Tibial nerve (tissue), 4 donors: ENCODE results near the gene CIDEA. TPM values are rescaled to one million over a fixed set of nuclear protein-coding genes. Genes with fewer than 3 reads are reported as not detected.

Source experiments
- DNase-seq, 2 donors: peaks; one replicate each; pipeline ENCODE4 v3.0.0-alpha.2; 2019; ENCODE audit warnings: low spot score in 2 of 2
- H3K27ac ChIP-seq, 4 donors: fragments of 200-600 bp; sonication (generic) in 3 of 4; one replicate each; pipeline ENCODE4 v1.5.1; 2017 to 2019; ENCODE audit warnings: mild to moderate bottlenecking in 1 of 4
- H3K27me3 ChIP-seq, 2 donors: fragments of 200-600 bp; sonication (generic) in 1 of 2; one replicate each; pipeline versions ENCODE4 v1.5.1 to v1.6.0; 2017 to 2019
- H3K36me3 ChIP-seq, 3 donors: fragments of 200-600 bp; sonication (generic); one replicate each; pipeline ENCODE4 v1.5.1; 2018 to 2019
- H3K4me1 ChIP-seq, 4 donors: fragments of 200-600 bp; sonication (generic) in 3 of 4; one replicate each; pipeline ENCODE4 v1.5.1; 2017 to 2019
- H3K4me3 ChIP-seq, 4 donors: fragments of 200-600 bp; sonication (generic) in 3 of 4; one replicate each; pipeline ENCODE4 v1.5.1; 2017 to 2019; ENCODE audit warnings: mild to moderate bottlenecking in 1 of 4, moderate library complexity in 1 of 4
- H3K9me3 ChIP-seq, 4 donors: fragments of 200-600 bp; sonication (generic) in 3 of 4; one replicate each; pipeline ENCODE4 v1.5.1; 2017 to 2019
- CTCF ChIP-seq, 5 experiments: fragments of 200-600 bp in 3 of 5; fragments of 450-650 bp in 2 of 5; sonication (generic) in 3 of 5; IDR thresholded peaks; one replicate each; pipeline ENCODE4 v1.5.1; 2016 to 2019; ENCODE audit warnings: antibody characterized with exemption in 5 of 5, mild to moderate bottlenecking in 3 of 5, moderate library complexity in 2 of 5
- EP300 ChIP-seq, 2 donors: sonication (generic); formaldehyde crosslinking; IDR thresholded peaks; one replicate each; pipeline ENCODE4 v1.6.1; 2017; ENCODE audit warnings: antibody characterized with exemption in 2 of 2, mild to moderate bottlenecking in 1 of 2
- POLR2A ChIP-seq, 2 donors: fragments of 450-650 bp; IDR thresholded peaks; one replicate each; pipeline ENCODE4 v1.6.1; 2017; ENCODE audit warnings: antibody characterized with exemption in 2 of 2, mild to moderate bottlenecking in 2 of 2, moderate library complexity in 2 of 2
- WGBS, 2 donors: methylation state at CpG; one replicate each; pipeline ENCODE4 v1.1.5; 2018; 5-methylcytosine and 5-hydroxymethylcytosine counted together
- total RNA-seq, 4 donors: library from RNA; depleted of rRNA; stranded (reverse); fragments of >200 nt; gene quantifications; one replicate each; pipeline ENCODE4 v1.1.0, GENCODE V29; 2016

CIDEA gene
- total RNA-seq, 4 donors from 2014 or later, result 18.8 to 135 (median 61.6) TPM

GRCh38 chr18:12314591-12315305 is 60.6 kb downstream of the CIDEA start:
- 69 to 87% methylated on average over 1 of the region's 1 CpG for WGBS, 2 donors

DNA sequence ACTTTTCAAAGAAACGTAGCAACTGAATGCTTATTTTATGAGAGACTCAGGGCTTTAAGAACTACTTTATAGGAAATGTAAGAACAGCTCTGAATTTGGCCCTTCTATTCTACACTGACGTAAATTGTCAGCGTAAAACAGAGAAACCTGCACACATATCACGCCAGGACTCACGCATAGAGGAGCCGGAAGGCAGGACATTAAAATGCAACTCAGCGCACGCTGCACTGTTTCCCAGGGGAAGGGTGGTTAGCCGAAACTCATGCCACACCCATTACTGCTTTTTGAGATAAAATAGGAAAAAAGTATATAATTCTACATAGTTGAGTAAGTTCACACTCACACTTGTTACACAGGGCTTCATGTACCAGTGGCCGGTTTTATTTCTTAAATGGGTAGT is 61.3 kb downstream of the CIDEA start:
- H3K27ac ChIP-seq, result peak overlapping the region in 2 of 4 donors; percentile 27 to 62
- no peak for DNase-seq
- no peaks in the 10 kb centered on the region for H3K27me3 ChIP-seq
- TF ChIP-seq CTCF (IDR thresholded peaks at IDR 0.05) (no peak), POLR2A (IDR thresholded peaks at IDR 0.05) (no peak), EP300 (IDR thresholded peaks at IDR 0.05) (no peak)
- WGBS, 2 donors, result 58 to 62% methylated on average over 10 of the region's 10 CpGs
- no peak overlapping the region for H3K4me3 ChIP-seq
- peaks cover 0 to 66% (median 9%) of the 10 kb centered on the region in 4 donors for H3K4me1 ChIP-seq
- peaks cover 0 to 8% (median 4%) of the 10 kb centered on the region in 4 donors for H3K9me3 ChIP-seq
- peaks cover 0 to 69% (median 6%) of the 10 kb centered on the region in 3 donors for H3K36me3 ChIP-seq

More at GRCh38 chr18:12314591-12315305, 60.6 kb downstream of the CIDEA start:
- DNase-seq, result no peak
- Histone ChIP-seq H3K9me3 (peaks cover 0 to 8% (median 4%) of the 10 kb centered on the region in 4 donors), H3K4me3 (no peak overlapping the region), H3K27ac (peak overlapping the region in 2 of 4 donors; percentile 27 to 62), H3K4me1 (peaks cover 0 to 71% (median 14%) of the 10 kb centered on the region in 4 donors), H3K27me3 (no peaks in the 10 kb centered on the region), H3K36me3 (peaks cover 0 to 72% (median 6%) of the 10 kb centered on the region in 3 donors)
- TF ChIP-seq POLR2A (IDR thresholded peaks at IDR 0.05), result no peak
- no peak for TF ChIP-seq CTCF (IDR thresholded peaks at IDR 0.05)
- no peak for TF ChIP-seq EP300 (IDR thresholded peaks at IDR 0.05)

DNA sequence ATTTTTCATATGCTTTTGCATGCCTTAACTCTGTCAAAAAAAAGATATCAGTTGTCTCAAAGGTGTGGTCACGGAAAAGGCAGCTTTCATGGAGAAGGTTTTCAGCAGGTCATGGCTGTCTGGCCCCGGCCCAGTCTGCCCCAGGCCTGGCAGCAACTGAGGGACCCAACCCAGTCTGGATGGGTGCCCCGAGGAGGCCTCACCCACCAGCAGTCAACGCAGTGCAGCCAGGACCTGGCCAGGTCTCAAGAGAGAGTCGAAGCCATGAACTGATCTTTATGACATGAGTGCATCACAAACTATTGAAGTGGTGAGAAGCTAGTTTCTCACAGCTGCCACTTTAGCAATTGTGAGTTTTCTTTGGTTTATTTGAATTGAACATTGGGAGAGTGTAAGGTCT is 61.8 kb downstream of the CIDEA start:
- Histone ChIP-seq H3K27ac (peak overlapping the region in 2 of 4 donors; percentile 62 to 69), H3K36me3 (peaks cover 0 to 66% (median 6%) of the 10 kb centered on the region in 3 donors), H3K4me1 (peaks cover 0 to 66% (median 9%) of the 10 kb centered on the region in 4 donors), H3K27me3 (no peaks in the 10 kb centered on the region), H3K9me3 (peaks cover 0 to 8% (median 4%) of the 10 kb centered on the region in 4 donors), H3K4me3 (no peak overlapping the region)
- no peak for TF ChIP-seq POLR2A (IDR thresholded peaks at IDR 0.05)
- no peak for TF ChIP-seq EP300 (IDR thresholded peaks at IDR 0.05)
- no peak for TF ChIP-seq CTCF (IDR thresholded peaks at IDR 0.05)
- 52 to 71% methylated on average over 5 of the region's 5 CpGs for WGBS, 2 donors
- DNase-seq, result no peak

- no peak for DNase-seq
- no peaks in the 10 kb centered on the region for H3K27me3 ChIP-seq
- H3K4me1 ChIP-seq, result peaks cover 0 to 75% (median 11%) of the 10 kb centered on the region in 4 donors
- TF ChIP-seq EP300 (IDR thresholded peaks at IDR 0.05) (no peak), CTCF (IDR thresholded peaks at IDR 0.05) (no peak), POLR2A (IDR thresholded peaks at IDR 0.05) (no peak)
- H3K27ac ChIP-seq, result peak overlapping the region in 2 of 4 donors; percentile 42 to 47
- 46 to 62% methylated on average over 6 of the region's 6 CpGs for WGBS, 2 donors
- no peak overlapping the region for H3K4me3 ChIP-seq
- H3K36me3 ChIP-seq, result peaks cover 0 to 63% (median 2%) of the 10 kb centered on the region in 3 donors
- no peaks in the 10 kb centered on the region for H3K9me3 ChIP-seq
Observed at GRCh38 chr18:12317664-12318333, 63.6 kb downstream of the CIDEA start.

DNA sequence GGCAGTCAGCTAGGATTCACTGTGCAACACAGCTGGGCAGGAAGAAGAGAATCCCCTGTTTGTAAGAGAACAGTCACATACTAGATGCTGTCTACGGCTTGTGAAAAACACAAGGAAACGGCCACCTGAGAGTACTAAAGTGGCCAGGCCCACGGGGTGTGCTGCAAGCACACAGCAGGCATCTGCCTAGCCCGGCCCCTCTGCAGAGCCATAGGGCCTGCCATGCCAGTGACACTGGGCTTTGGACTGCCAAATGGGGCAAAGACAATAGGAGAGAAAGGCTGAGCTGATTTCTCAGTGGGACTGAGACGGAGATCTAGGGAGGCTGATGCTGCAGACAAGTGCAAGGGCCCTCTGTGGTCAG is 64.2 kb downstream of the CIDEA start:
- DNase-seq, result no peak
- Histone ChIP-seq H3K9me3 (no peaks in the 10 kb centered on the region), H3K36me3 (peaks cover 0 to 63% (median under 1%) of the 10 kb centered on the region in 3 donors), H3K4me1 (peaks cover 0 to 72% (median 11%) of the 10 kb centered on the region in 4 donors), H3K27ac (peak overlapping the region in 1 of 4 donors; percentile 26), H3K4me3 (no peak overlapping the region), H3K27me3 (no peaks in the 10 kb centered on the region)
- WGBS, 2 donors, result 26 to 34% methylated on average over 5 of the region's 5 CpGs
- no peak for TF ChIP-seq POLR2A (IDR thresholded peaks at IDR 0.05)
- no peak for TF ChIP-seq EP300 (IDR thresholded peaks at IDR 0.05)
- TF ChIP-seq CTCF (IDR thresholded peaks at IDR 0.05), result no peak
